SU-DHL-6 (cell line): Measurements from ENCODE around the gene PTGER1.

Source experiments
- H2AFZ ChIP-seq: fragments of 200-600 bp; sonication (generic); 2 replicates; pipeline ENCODE4 v1.6.1; 2014; ENCODE audit warnings: low read depth, mild to moderate bottlenecking, moderate library complexity, mixed read lengths, antibody characterized with exemption, low read length; ENCODE audit not compliant: severe bottlenecking
- H3F3A ChIP-seq: fragments of 200-600 bp; shearing (Covaris generic); 2 replicates; pipeline ENCODE4 v1.6.0; 2016; ENCODE audit warnings: antibody characterized with exemption, mild to moderate bottlenecking; ENCODE audit not compliant: insufficient read depth
- H3K27ac ChIP-seq: fragments of 200-600 bp; sonication (generic); 2 replicates; pipeline ENCODE4 v1.5.1; 2016; ENCODE audit warnings: low read depth, mild to moderate bottlenecking, low read length, moderate library complexity, mixed read lengths
- H3K27me3 ChIP-seq: fragments of 200-600 bp; sonication (generic), shearing (Covaris generic); 2 replicates; pipeline ENCODE4 v1.6.0; 2014; ENCODE audit warnings: mild to moderate bottlenecking, low read length
- H3K36me3 ChIP-seq: fragments of 200-600 bp; sonication (generic); 2 replicates; pipeline ENCODE4 v1.6.1; 2014; ENCODE audit warnings: mild to moderate bottlenecking, low read length, mixed read lengths
- H3K4me2 ChIP-seq: fragments of 300-600, 200-600 bp; shearing (Covaris generic), sonication (generic); 2 replicates; pipeline ENCODE4 v1.6.0; 2014; ENCODE audit warnings: low read length, low read depth, mild to moderate bottlenecking; ENCODE audit not compliant: poor library complexity, severe bottlenecking
- H3K4me3 ChIP-seq: fragments of 200-600 bp; sonication (generic); 2 replicates; pipeline ENCODE4 v1.5.1; 2014; ENCODE audit warnings: antibody characterized with exemption, low read length, mild to moderate bottlenecking, mixed read lengths; ENCODE audit not compliant: insufficient read depth, poor library complexity, severe bottlenecking
- H3K79me2 ChIP-seq: fragments of 200-600 bp; sonication (generic); 2 replicates; pipeline ENCODE4 v1.6.1; 2014; ENCODE audit warnings: mild to moderate bottlenecking, low read length, moderate library complexity; ENCODE audit not compliant: insufficient read depth
- H3K9ac ChIP-seq: fragments of 200-600 bp; sonication (generic); 2 replicates; pipeline ENCODE4 v1.7.0; 2014; ENCODE audit warnings: mild to moderate bottlenecking, low read length
- H3K9me2 ChIP-seq: fragments of 200-600 bp; sonication (generic); replicated peaks from 2 replicates; pipeline ENCODE4 v1.6.1; 2014; ENCODE audit warnings: low read length; ENCODE audit not compliant: insufficient read depth
- H3K9me3 ChIP-seq: fragments of 200-600 bp; sonication (generic); 2 replicates; pipeline ENCODE4 v1.6.1; 2014; ENCODE audit warnings: low read length, mixed read lengths; ENCODE audit not compliant: insufficient read depth
- H4K20me1 ChIP-seq: fragments of 200-600 bp; sonication (generic); 2 replicates; pipeline ENCODE4 v1.6.1; 2014; ENCODE audit warnings: low read depth, mild to moderate bottlenecking, antibody characterized with exemption, low read length, moderate library complexity, mixed read lengths
- CTCF ChIP-seq: fragments of 200-600 bp; sonication (generic); IDR thresholded peaks from one replicate; pipeline ENCODE4 v1.5.1; 2017; ENCODE audit warnings: antibody characterized with exemption, mild to moderate bottlenecking, low read length, moderate library complexity; ENCODE audit not compliant: insufficient read depth, poor library complexity, severe bottlenecking
- EZH2phosphoT487 ChIP-seq: fragments of 200-600 bp; sonication (generic), shearing (Covaris generic); conservative IDR thresholded peaks from 2 replicates; pipeline ENCODE4 v1.6.1; 2018; ENCODE audit warnings: mild to moderate bottlenecking, antibody characterized with exemption, low read length, moderate library complexity, mixed read lengths

The PTGER1 gene

DNA sequence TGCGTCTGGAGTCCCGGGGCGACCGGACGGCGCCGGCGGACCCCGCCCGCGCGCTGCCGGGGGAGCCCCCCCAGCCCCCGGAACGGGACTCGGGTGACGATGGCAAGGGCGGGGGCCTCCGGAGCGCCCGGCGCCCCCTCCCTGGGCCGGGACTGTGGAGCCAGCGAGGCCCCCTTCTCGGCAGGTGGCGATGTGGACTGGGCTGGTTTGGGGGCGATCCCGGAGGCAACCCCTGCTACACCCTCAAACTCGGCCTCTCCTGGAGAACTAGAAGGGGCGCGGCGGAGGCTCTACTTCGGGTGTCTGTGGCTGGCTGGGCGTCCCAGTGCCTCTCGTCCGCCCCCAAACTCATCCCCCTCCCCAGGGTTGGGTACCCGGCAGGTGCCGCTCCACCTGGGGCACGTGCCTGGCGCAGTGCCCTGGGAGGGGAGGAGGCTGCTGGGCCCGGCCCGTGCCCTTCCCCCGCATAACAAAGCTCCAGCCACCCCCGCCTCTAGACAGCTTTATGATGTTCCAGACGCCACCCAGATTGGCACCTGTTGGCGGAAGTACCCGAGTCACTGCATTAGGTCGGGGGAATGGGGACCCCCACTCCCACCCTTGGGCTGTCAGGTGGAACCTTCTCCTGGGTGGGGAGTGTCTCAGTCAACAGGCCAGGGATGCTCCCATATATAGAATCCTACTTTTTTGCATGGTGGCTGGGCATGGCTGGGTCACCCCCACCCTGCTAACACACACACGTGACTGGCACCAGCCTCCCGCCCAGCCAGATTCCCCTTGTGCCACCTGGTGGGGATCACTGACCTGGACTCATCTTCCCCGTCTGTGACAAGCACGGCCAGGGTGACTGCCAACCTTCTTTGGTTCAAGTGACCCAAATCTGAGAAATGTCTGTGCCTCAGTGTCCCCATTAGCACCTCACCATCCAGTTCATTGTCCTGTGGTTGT is 41.3 kb downstream of the PTGER1 start:
- peak overlapping the region; percentile 46 for H2AFZ ChIP-seq
- peak overlapping the region; percentile 81 for H3K27ac ChIP-seq
- no peaks in the 10 kb centered on the region for H4K20me1 ChIP-seq
- no peaks in the 10 kb centered on the region for H3K27me3 ChIP-seq
- peak overlapping the region; percentile 92 for H3K4me3 ChIP-seq
- H3K79me2 ChIP-seq: peaks cover 49% of the 10 kb centered on the region
- peak overlapping the region; percentile 93 for H3K9ac ChIP-seq
- H3K4me2 ChIP-seq: peak overlapping the region; percentile 50
- no peaks in the 10 kb centered on the region for H3K9me3 ChIP-seq
- no peaks in the 10 kb centered on the region for H3K36me3 ChIP-seq
- no peaks in the 10 kb centered on the region for H3K9me2 ChIP-seq
- 0 out of 2 replicates have a peak, but pooled peaks cover 5% of the 10 kb centered on the region for H3F3A ChIP-seq
- TF ChIP-seq EZH2phosphoT487 (no peak), CTCF (no peak)

- Histone ChIP-seq H3K27ac (peak within 1 kb of the TSS; percentile 81), H2AFZ (peak within 1 kb of the TSS; percentile 74), H3K9me3 (no peaks in the 10 kb centered on the region), H3K4me2 (peak within 1 kb of the TSS; percentile 78), H3K4me3 (peak within 1 kb of the TSS; percentile 92), H3K9ac (peak within 1 kb of the TSS; percentile 93), H3K36me3 (no peaks in the 10 kb centered on the region), H3K79me2 (peaks cover 41% of the 10 kb centered on the region), H3K27me3 (no peaks in the 10 kb centered on the region), H3F3A (0 out of 2 replicates have a peak, but pooled peaks cover 5% of the 10 kb centered on the region), H3K9me2 (no peaks in the 10 kb centered on the region), H4K20me1 (no peaks in the 10 kb centered on the region)
- no peak for TF ChIP-seq EZH2phosphoT487
- TF ChIP-seq CTCF: no peak
These were observed 42.2 kb downstream of the PTGER1 start, which contains the start of gene PKN1 for GRCh38 chr19:14432791-14433553. Gene PKN1, plus strand, starts transcription at chr19:14433306. Its CDS starts 216 bp downstream, at chr19:14433522.

DNA sequence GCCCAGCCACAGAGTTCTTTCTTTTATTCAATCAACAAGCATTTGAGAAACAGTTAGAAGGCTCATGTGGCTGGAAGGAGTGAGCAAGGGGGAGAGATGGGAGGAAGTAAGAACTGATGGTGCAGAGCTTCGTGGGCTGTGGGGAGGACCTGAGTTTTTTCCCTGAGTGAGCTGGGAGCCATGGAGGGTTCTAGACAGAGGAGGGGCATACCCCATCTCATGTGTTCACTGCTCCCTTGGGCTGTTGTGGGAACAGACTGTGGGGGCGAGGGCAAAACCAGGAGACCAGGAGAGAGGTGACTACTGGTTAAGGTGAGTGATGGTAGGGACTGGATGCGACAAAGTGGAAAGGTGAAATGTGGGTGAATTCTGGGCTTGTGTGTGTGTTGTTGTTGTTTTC is 44.4 kb downstream of the PTGER1 start:
- Histone ChIP-seq H3K27ac (no peak overlapping the region), H3K4me3 (no peak overlapping the region), H2AFZ (no peak overlapping the region), H3K36me3 (no peaks in the 10 kb centered on the region), H3K79me2 (peaks cover 24% of the 10 kb centered on the region), H3F3A (0 out of 2 replicates have a peak, but pooled peaks cover 5% of the 10 kb centered on the region), H3K9me2 (no peaks in the 10 kb centered on the region), H3K9me3 (no peaks in the 10 kb centered on the region), H3K27me3 (no peaks in the 10 kb centered on the region), H4K20me1 (no peaks in the 10 kb centered on the region), H3K4me2 (no peak overlapping the region), H3K9ac (no peak overlapping the region)
- no peak for TF ChIP-seq EZH2phosphoT487
- no peak for TF ChIP-seq CTCF
